HFF-Myc (cell line): Measurements from ENCODE around the gene GNG7.
"Not testable (repeated sequence)": the region's sequence is repeated elsewhere in the genome, so short reads cannot be mapped to it uniquely, and the experiment has no call there.

Experiments
- DNase-seq: peaks from one replicate; pipeline ENCODE4 v3.0.0-alpha.2; 2011; ENCODE audit warnings: low read depth; ENCODE audit errors: extremely low read depth
- H3K4me3 ChIP-seq: replicated peaks from 2 replicates; pipeline ENCODE4 v1.5.1; 2011; ENCODE audit warnings: low read depth, mild to moderate bottlenecking, control low read depth, low read length
- CTCF ChIP-seq: IDR thresholded peaks from 2 replicates; pipeline ENCODE4 v1.5.1; 2012; ENCODE audit warnings: mild to moderate bottlenecking, low read depth, low read length, control low read depth; ENCODE audit errors: missing control alignments

Gene GNG7

DNA sequence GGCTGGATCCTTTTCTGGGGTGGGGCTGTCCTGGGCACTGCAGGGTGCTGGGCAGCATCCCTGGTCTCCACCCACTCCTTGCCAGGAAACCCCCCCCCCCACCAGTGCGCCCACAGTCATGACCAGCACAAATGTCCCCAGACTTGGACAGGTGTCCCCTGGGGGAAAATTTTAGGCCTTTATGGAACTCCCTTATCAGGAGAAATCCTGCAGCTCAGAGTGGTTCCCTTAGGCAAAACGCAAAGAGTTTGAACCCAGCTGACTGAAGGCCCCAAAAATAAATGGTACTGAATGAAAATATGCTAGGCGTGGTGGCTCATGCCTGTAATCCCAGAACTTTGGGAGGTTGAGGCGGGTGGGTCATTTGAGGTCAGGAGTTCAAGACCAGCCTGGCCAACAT is 174.8 kb downstream of the GNG7 start:
- TF ChIP-seq CTCF = no peak
- DNase-seq = no peak
- H3K4me3 ChIP-seq = no peak overlapping the region

GRCh38 chr19:2527171-2527570 is 175.3 kb downstream of the GNG7 start:
- TF ChIP-seq CTCF = no peak
- no peak for DNase-seq
- no peak overlapping the region for H3K4me3 ChIP-seq

- TF ChIP-seq CTCF = no peak
- no peak overlapping the region for H3K4me3 ChIP-seq
- DNase-seq = no peak
Observed at GRCh38 chr19:2524840-2525723, 177.4 kb downstream of the GNG7 start.

DNA sequence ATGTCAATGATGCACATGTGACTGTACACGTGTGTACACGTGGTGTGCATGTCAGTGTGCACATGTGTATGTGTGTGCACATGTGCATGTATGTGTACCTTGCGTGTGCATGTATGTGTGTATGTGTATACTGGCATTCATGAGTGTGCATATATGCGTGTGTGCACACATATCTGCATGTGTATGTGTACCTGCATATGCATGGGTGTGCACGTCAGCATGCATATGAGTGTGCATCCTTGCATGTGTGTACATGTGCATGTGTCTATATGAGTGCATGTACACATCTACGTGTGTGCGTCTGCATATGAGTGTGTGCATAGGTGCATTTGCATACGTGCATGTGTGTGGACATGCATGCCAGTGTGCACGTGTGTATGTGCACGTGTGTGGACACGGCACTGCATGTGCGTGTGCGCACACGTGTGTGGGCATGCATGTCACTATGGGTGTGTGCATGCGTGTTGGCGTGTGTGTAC is 178.1 kb downstream of the GNG7 start:
- H3K4me3 ChIP-seq = no peak overlapping the region
- DNase-seq = no peak
- TF ChIP-seq CTCF = no peak

- H3K4me3 ChIP-seq = no peak overlapping the region
- TF ChIP-seq CTCF = peak; percentile 41
- no peak for DNase-seq
Observed at GRCh38 chr19:2523630-2524311, 178.7 kb downstream of the GNG7 start.

DNA sequence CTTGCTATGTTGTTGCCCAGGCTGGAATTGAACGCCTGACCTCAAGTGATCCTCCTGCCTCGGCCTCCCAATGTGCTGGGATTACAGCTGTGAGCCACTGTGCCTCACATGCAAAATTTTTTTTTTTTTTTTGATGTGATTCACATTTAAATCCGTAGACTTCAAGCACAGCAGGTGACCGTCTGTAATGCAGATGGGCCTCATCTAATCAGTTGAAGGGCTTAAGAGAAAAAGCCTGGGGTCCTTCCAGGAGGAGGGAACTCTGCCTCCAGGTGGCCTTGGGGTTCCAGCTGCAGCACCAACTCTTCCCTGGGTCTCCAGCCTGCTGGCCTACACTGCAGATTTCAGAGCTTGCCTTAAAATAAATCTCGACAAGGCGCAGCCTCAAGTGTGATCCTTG is 183.0 kb downstream of the GNG7 start:
- TF ChIP-seq CTCF = no peak
- no peak for DNase-seq
- H3K4me3 ChIP-seq = no peak overlapping the region

GRCh38 chr19:2518856-2519255 is 183.6 kb downstream of the GNG7 start:
- not testable (repeated sequence) for DNase-seq

More at GRCh38 chr19:2518856-2519255, 183.6 kb downstream of the GNG7 start:
- H3K4me3 ChIP-seq = not testable (repeated sequence)
